Pancreas (tissue), 10 donors: ENCODE measurements around the gene RLBP1. TPM values are rescaled to one million over a fixed set of nuclear protein-coding genes. Genes with fewer than 3 reads are reported as not detected.
"Not testable (repeated sequence)": the region's sequence is repeated elsewhere in the genome, so short reads cannot be mapped to it uniquely, and the experiment has no call there.

Experiments
- ATAC-seq, 4 donors: fragments of 200-7000 bp; cut with Tn5 transposase; one replicate each; pipeline versions ENCODE4 v1.8.0 to v1.9.1; 2020; ENCODE audit warnings: mild to moderate bottlenecking in 4 of 4, moderate library complexity in 4 of 4
- DNase-seq, 6 donors: peaks; one replicate each; pipeline ENCODE4 v3.0.0-alpha.2; 2020
- FAIRE-seq: peaks from 2 replicates; lab custom pipeline; 2012; peaks lifted over from hg19 to GRCh38; lab: Jason Lieb, UNC
- H3K27ac ChIP-seq, 4 donors: fragments of 200-600 bp; sonication (generic); 1 replicate in 3 of 4; 2 replicates in 1 of 4; pipeline versions ENCODE4 v1.5.0 to v1.8.0; 2020
- H3K27me3 ChIP-seq, 4 donors: fragments of 200-600 bp; one replicate each; pipeline ENCODE4 v1.8.0; 2021
- H3K36me3 ChIP-seq, 3 donors: fragments of 200-600 bp; sonication (generic) in 1 of 3; one replicate each; pipeline versions ENCODE4 v1.5.0 to v1.8.0; 2020 to 2021
- H3K4me1 ChIP-seq, 3 donors: fragments of 200-600 bp; one replicate each; pipeline ENCODE4 v1.8.0; 2021
- H3K4me3 ChIP-seq, 4 donors: fragments of 200-600 bp; sonication (generic) in 2 of 4; one replicate each; pipeline versions ENCODE4 v1.5.0 to v1.8.0; 2020 to 2021
- H3K9me3 ChIP-seq, 4 donors: fragments of 200-600 bp; one replicate each; pipeline ENCODE4 v1.8.0; 2021
- WGBS, 2 donors: extraction: QIAGEN DNeasy Blood & Tissue Kit; methylation state at CpG; one replicate each; pipeline ENCODE4 v1.1.7; 2013; 5-methylcytosine and 5-hydroxymethylcytosine counted together
- intact Hi-C, 3 donors: fragments of 100-400 bp; cut with DNase I; formaldehyde crosslinking; loops; one replicate each; pipeline versions ENCODE4 v1.11.1 to v1.14.2; 2022
- polyA plus RNA-seq, 2 donors: library from polyadenylated mRNA; stranded (reverse); fragments of 200-250 nt; gene quantifications; one replicate each; pipeline ENCODE4 v1.2.3, GENCODE V29; 2013
- total RNA-seq, 6 donors: library from RNA; stranded (reverse); fragmentation: NEBNext Ultra II Directional in 4 of 6; extraction: Animal tissue kit (Norgen Biotek cat#: 25700) in 4 of 6; gene quantifications; one replicate each; pipeline versions ENCODE4 v1.2.1 to v1.2.4, GENCODE V29; 2021 to 2023
- TF ChIP-seq, protein P1 (sequence below), 4 donors: fragments of 200-600 bp; sonication (generic) in 3 of 4; IDR thresholded peaks; one replicate each; pipeline versions ENCODE4 v1.5.0 to v1.8.0; 2021; ENCODE audit warnings: antibody characterized with exemption in 4 of 4
- donor health status: healthy with polysubstance abuse.
- donor health status: DM: no; HTN: no; CAD: no; lungs with moderate emphysema.
- donor health status: DM: no; HTN: no; CAD: no.
- donor health status: control.
- donor health status: control.
- donor health status: Bipolar disorder and iron deficiency.
- donor health status: DM: yes; HTN: yes; CAD: no.
- donor health status: DM: no; HTN: no; CAD: no.
- donor health status: DM: no; HTN: no; CAD: no.
- donor health status: DM: yes; HTN: yes; CAD: no.

Gene RLBP1
- total RNA-seq (not detected), polyA plus RNA-seq (under 1 TPM in 1 of 2 donors, not detected in 1; 0.19 TPM)

- H3K9me3 ChIP-seq: no peaks in the 10 kb centered on the region
- H3K4me1 ChIP-seq: no peaks in the 10 kb centered on the region
- TF ChIP-seq, protein P1, sequence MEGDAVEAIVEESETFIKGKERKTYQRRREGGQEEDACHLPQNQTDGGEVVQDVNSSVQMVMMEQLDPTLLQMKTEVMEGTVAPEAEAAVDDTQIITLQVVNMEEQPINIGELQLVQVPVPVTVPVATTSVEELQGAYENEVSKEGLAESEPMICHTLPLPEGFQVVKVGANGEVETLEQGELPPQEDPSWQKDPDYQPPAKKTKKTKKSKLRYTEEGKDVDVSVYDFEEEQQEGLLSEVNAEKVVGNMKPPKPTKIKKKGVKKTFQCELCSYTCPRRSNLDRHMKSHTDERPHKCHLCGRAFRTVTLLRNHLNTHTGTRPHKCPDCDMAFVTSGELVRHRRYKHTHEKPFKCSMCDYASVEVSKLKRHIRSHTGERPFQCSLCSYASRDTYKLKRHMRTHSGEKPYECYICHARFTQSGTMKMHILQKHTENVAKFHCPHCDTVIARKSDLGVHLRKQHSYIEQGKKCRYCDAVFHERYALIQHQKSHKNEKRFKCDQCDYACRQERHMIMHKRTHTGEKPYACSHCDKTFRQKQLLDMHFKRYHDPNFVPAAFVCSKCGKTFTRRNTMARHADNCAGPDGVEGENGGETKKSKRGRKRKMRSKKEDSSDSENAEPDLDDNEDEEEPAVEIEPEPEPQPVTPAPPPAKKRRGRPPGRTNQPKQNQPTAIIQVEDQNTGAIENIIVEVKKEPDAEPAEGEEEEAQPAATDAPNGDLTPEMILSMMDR (IDR thresholded peaks at IDR 0.05): no peak
- no peak within 1 kb of the TSS for H3K27ac ChIP-seq
- FAIRE-seq: no peak
- H3K27me3 ChIP-seq: no peaks in the 10 kb centered on the region
- DNase-seq: no peak
- 77 to 79% methylated on average over 10 to 11 of the region's 11 CpGs for WGBS, 2 donors
- H3K36me3 ChIP-seq: no peaks in the 10 kb centered on the region
- intact Hi-C loops: no loop called here
- no peak for ATAC-seq
- no peak within 1 kb of the TSS for H3K4me3 ChIP-seq
These were observed at the start of gene RLBP1 for GRCh38 chr15:89221543-89221942. Gene RLBP1 (minus strand): TSS chr15:89221579. CDS start chr15:89218975, 2,604 bp downstream.

- H3K27ac ChIP-seq, H3K4me1 ChIP-seq, FAIRE-seq, DNase-seq, H3K4me3 ChIP-seq, H3K27me3 ChIP-seq, H3K36me3 ChIP-seq, H3K9me3 ChIP-seq, ATAC-seq, intact Hi-C loops: not testable (repeated sequence)
- 91 to 94% methylated on average over 5 of the region's 5 CpGs for WGBS, 2 donors
These were observed 28.8 kb upstream of the RLBP1 start for GRCh38 chr15:89250142-89250541.

DNA sequence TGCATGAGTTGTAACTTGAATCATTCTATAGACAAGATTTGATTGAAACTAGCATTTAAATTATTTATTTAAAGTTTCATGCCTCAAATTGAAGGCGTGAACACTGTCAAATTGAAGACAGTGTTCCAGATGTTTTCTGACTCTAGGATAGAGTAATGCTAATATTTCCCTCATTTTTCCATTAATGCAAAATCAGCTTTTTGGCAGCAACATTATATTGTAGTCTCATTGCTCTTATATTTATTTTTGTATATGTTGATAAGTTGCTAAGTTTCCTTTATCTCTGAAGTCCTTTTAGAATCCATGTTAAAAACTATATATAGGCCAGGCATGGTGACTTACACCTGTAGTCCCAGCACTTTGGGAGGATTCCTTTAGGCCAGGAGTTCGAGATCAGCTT lies 27.2 kb upstream of the RLBP1 start:
- 98 to 99% methylated on average over 2 of the region's 2 CpGs for WGBS, 2 donors
- Histone ChIP-seq H3K9me3 (no peaks in the 10 kb centered on the region), H3K27me3 (no peaks in the 10 kb centered on the region), H3K4me1 (no peaks in the 10 kb centered on the region), H3K27ac (no peak overlapping the region), H3K4me3 (no peak overlapping the region), H3K36me3 (no peaks in the 10 kb centered on the region)
- no peak for FAIRE-seq
- ATAC-seq: no peak
- intact Hi-C loops: no loop called here
- no peak for DNase-seq
- TF ChIP-seq, protein P1 (IDR thresholded peaks at IDR 0.05): no peak

DNA sequence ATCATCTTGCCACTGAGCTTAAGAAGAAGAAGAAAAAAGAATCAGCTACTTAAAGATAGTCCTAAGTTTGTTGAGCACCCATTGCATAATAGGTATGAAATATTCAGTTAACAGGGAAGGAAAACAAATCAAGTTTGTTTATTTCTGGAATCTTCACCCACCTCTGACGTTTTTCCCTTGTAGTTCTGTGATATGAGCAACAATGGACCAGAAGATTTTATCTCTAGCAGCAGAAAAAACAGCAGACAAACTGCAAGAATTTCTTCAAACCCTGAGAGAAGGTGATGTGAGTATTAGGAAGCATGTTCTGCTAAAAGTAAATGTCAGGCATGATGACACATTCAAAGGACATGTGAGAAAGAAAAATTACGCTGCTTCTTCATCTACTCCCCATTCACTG lies 26.1 kb upstream of the RLBP1 start:
- DNase-seq (no peak), ATAC-seq (no peak), FAIRE-seq (no peak)
- TF ChIP-seq, protein P1 (IDR thresholded peaks at IDR 0.05): no peak
- WGBS, 2 donors: 66 to 72% methylated on average over 2 of the region's 2 CpGs
- Histone ChIP-seq H3K27me3 (no peaks in the 10 kb centered on the region), H3K9me3 (no peaks in the 10 kb centered on the region), H3K27ac (no peak overlapping the region), H3K36me3 (no peaks in the 10 kb centered on the region), H3K4me3 (no peak overlapping the region), H3K4me1 (no peaks in the 10 kb centered on the region)
- intact Hi-C loops: no loop called here

DNA sequence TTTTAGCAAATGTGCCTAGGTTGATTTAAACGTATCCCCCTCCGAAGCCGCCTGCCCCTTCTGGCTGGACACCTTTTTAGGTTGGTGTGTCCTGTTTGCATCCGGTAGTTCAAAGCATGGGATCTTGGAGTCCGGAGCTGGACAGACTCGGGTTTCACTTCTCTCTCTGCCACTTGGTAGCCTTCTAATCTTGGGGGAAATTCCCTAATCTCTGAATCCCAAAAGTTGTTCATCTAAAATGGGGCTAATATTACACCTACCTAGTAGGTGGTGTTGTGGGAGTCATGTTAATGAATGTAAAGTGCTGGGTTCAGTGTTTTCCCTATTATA lies 23.2 kb upstream of the RLBP1 start:
- FAIRE-seq (no peak), DNase-seq (no peak), ATAC-seq (no peak)
- Histone ChIP-seq H3K27me3 (no peaks in the 10 kb centered on the region), H3K27ac (no peak overlapping the region), H3K36me3 (no peaks in the 10 kb centered on the region), H3K9me3 (no peaks in the 10 kb centered on the region), H3K4me1 (no peaks in the 10 kb centered on the region), H3K4me3 (peak overlapping the region in 3 of 4 donors; percentile 55 to 87 (median 60))
- TF ChIP-seq, protein P1 (IDR thresholded peaks at IDR 0.05): no peak
- 0 to 1% methylated on average over 6 of the region's 6 CpGs for WGBS, 2 donors
- intact Hi-C loops: no loop called here
